HT1080 (cell line): ENCODE results near the gene SFXN5. TPM values are rescaled to one million over a fixed set of nuclear protein-coding genes. Genes with fewer than 3 reads are reported as not detected.
"Not testable (repeated sequence)": the region's sequence is repeated elsewhere in the genome, so short reads cannot be mapped to it uniquely, and the experiment has no call there.

Experiments
- DNase-seq: peaks from one replicate; pipeline ENCODE4 v3.0.0-alpha.2; 2015; ENCODE audit warnings: low read depth
- total RNA-seq: library from RNA; depleted of rRNA; stranded (reverse); fragments of >200 nt; shearing (Covaris generic); gene quantifications from 2 replicates; pipeline ENCODE4 v1.2.3, GENCODE V29; 2014; rRNA removed

The SFXN5 gene
- total RNA-seq, 1 experiment from 2014 or later, result 13.8 TPM

- no peak for DNase-seq
Observed at GRCh38 chr2:72908741-72909140, 162.8 kb downstream of the SFXN5 start.

- DNase-seq, result not testable (repeated sequence)
Observed at GRCh38 chr2:72907369-72907768, 164.1 kb downstream of the SFXN5 start.

DNA sequence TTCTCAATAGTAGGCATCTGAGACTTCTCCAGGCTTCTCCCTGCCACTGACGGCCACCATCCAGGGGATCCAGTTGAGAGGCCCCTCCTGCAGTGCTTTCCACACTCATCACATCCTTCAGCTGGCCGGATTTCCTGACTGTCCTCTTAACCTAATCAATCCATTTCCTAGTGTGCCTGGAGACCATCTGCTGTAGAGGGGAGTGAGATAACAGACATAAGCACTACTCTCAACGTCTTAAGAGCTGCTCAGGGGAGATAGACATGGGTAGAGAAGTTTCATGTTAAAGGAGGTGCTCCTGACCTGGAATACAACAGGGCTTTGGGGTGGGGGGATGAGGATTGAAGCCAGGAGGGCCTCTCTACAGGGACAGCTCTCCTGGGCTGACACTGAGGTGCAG, 170.1 kb downstream of the SFXN5 start:
- no peak for DNase-seq

DNA sequence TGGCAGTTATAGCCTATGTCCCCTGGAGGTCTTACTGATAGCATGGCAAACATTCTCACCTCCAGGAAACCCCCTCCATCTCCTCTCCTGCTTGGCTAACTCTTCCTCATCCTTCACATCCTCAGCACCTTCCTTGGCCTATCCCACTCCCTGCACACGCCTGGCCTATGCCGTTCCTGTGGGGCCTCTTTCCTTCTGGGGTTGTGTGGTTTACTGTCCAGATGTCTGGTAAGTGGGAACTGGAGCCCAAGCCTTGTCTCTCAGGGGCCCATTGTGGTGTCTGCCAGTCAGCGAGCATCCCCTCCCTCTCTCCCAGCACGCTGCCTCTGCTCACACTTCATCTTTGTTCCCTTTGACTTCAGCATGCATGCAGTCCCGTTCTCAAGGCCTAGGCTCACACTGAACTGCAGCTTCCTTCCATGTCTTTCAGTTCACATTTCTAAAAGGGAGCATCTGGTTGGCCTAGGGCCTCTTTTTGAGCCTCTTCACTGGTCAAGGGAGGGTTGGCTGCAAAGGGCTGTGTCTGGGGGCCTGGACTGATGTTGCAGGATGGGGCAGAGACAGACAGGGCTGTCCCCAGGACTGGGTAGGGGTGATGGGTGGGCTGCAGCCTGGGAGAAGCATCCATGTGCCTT, 171.2 kb downstream of the SFXN5 start:
- no peak for DNase-seq

GRCh38 chr2:72898585-72898906, 173.0 kb downstream of the SFXN5 start:
- DNase-seq, result no peak

GRCh38 chr2:72897785-72898584, 173.5 kb downstream of the SFXN5 start:
- no peak for DNase-seq

DNA sequence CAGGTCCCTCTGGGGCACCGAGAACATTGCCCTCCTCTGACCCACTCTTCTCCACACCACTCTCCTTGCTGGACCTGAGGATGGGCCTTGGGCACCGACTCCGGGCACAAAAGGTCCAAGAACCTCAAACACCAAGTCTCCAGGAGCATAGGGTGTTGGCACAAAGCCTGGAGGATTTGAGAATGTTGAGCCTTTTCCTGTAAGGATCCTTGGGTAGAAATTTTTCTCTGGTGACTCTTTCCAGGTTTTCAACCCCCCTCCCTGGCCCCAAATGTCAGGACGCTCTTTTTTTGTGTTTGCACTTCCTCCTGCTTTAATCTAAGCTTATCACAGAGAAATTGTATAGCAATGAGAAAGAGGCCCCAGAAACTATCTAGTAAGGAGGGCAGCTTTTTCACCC, 175.1 kb downstream of the SFXN5 start:
- DNase-seq, result peak; percentile 33

GRCh38 chr2:72895759-72896281, 175.7 kb downstream of the SFXN5 start:
- DNase-seq, result no peak

DNA sequence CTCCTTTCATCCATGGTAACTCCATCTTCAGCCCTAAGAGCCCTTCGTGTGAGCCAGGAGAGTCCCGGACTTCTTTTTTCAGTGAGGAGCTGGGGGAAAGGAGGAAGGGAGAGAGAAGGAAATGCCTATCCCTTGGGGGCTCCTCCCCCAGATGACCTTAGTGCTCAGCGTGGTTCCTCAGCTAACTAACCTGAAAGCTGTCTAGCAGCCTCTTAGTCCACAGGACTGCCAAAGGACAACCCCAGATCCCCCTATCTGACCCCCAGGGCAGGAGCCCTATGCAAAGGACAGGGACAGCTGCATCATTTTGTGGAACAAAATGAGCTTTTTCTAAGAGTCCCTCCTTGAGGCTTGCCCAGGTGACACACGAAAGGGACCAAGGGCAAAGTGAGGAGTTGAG, 176.4 kb downstream of the SFXN5 start:
- DNase-seq, result no peak

DNA sequence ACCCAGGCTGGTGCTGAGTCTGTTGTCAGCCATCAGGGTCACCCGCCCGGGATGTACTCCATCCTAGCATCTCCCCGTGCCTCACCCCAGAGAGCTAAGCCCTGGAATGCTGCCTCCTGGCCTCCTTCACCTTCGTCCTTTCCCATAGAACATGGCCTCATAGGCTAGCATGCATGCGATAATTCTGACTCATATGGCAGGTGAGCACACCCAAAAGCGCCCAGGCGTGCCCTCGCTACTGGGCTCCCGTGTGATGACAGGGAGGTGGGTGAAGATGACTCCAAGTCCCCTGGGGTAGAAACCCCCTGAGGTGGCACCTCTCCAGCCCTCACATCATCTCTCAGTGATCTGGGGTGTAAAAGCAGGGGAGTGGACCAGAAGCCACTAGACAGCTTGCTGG, 177.0 kb downstream of the SFXN5 start:
- no peak for DNase-seq

DNA sequence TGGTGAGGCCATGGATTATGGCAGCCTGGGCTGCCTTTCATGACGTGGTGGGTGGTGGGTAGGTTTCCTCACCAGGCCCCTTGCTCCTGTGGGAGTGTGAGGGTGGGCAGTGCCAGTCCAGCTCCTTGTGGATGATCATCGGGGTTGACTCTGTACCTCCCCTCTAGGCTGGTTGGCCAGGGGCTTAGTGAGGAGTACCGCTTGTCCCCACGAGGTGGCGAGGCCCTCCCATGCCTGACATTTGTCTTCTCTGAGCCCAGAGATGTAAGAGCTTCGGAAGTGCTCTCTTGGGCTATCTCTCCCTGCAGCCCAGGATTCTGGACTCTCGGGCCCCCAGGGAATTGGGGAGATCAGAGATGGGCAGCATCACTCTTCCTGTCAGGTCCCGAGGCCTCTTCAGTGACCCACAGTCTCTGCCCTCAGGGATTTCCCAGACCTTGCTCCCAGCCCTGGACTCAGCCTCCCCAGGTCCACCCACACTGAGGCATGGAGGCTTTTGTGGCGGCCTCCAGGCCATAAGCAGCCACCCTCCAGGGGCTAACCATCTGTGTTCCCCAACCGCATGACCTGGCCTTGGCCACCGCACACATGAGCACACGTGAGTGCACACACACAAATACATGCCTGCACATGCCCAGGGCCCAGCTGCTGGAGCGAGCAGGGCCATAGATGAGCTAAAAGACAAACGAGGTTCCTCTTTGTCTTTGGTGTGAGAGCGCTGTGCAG, 177.8 kb downstream of the SFXN5 start:
- peak; percentile 73 for DNase-seq

DNA sequence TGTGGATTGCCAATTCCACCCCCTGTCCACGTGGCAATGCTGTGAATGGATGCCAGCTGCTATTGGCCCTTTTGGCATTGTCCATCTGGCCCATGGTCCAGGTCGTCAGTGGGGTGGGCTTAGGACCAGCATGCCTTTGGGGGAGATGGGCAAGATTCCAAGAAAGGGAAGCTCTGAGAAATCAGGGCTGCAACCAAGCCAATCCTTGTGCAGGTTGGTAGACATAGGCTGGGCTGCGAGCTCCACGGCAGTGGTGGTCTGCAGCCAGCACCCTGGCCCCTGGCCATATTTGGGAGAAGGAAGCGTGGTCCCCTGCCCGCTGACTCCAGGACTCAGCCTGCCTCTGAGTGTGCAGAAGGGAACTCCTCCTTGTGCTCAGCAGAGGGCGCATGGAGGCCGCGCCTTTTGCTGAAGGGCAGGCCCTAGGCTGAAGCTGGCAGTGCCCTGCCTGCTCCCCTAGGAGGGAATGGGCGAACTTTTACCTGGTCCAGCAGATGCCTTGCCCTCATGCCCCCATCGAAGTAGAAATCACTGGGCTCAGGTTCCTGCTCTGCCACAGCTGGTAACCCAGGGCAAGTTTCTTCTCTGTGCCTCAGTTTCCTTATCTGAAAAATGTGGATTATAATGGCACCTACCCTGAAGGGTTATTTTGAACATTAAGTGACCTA, 178.9 kb downstream of the SFXN5 start:
- peak; percentile 61 for DNase-seq

Other genes with a start within 250 kb of the SFXN5 start
- 5.1 and 6.8 TPM in 2 replicates for gene EXOC6B, start 245.7 kb downstream of the SFXN5 start, total RNA-seq
- 62.4 and 64.4 TPM in 2 replicates for gene SPR, start 184.3 kb downstream of the SFXN5 start, total RNA-seq
- gene EMX1, start 154.2 kb downstream of the SFXN5 start, total RNA-seq, result not detected in 2 replicates
- gene RAB11FIP5, start 41.2 kb upstream of the SFXN5 start, total RNA-seq, result 34.5 and 35.5 TPM in 2 replicates
- not detected in 2 replicates for gene NOTO, start 130.9 kb upstream of the SFXN5 start, total RNA-seq
- 42.1 and 44.0 TPM in 2 replicates for gene SMYD5, start 142.5 kb upstream of the SFXN5 start, total RNA-seq
- gene PRADC1, start 161.5 kb upstream of the SFXN5 start, total RNA-seq, result 57.1 and 64.3 TPM in 2 replicates
- 813 and 842 TPM in 2 replicates for gene CCT7, start 162.6 kb upstream of the SFXN5 start, total RNA-seq
- 5.8 and 6.9 TPM in 2 replicates for gene FBXO41, start 212.8 kb upstream of the SFXN5 start, total RNA-seq
- not detected in 2 replicates for gene EGR4, start 221.8 kb upstream of the SFXN5 start, total RNA-seq